HG02798 (cell line): ENCODE measurements around the gene GATB.

Source experiments
- ATAC-seq: cut with Tn5 transposase; IDR thresholded peaks from one replicate; pipeline ENCODE4 v1.9.1; 2021; ENCODE audit warnings: mild to moderate bottlenecking; ENCODE audit not compliant: unreplicated experiment, poor library complexity

Gene GATB

GRCh38 chr4:151703401-151703800 is 57.4 kb downstream of the GATB start:
- ATAC-seq, result no peak

GRCh38 chr4:151702256-151702655 is 58.6 kb downstream of the GATB start:
- ATAC-seq, result no peak

GRCh38 chr4:151700566-151701316 is 60.1 kb downstream of the GATB start:
- ATAC-seq, result no peak

- no peak for ATAC-seq
Observed at GRCh38 chr4:151698213-151698612, 62.6 kb downstream of the GATB start.

GRCh38 chr4:151694961-151695720 is 65.7 kb downstream of the GATB start:
- ATAC-seq, result no peak

- no peak for ATAC-seq
Observed at GRCh38 chr4:151692821-151693673, 67.8 kb downstream of the GATB start.

GRCh38 chr4:151692443-151692782 is 68.4 kb downstream of the GATB start:
- ATAC-seq, result no peak

- no peak for ATAC-seq
Observed at GRCh38 chr4:151691639-151692442, 69.0 kb downstream of the GATB start.

- ATAC-seq, result no peak
Observed at GRCh38 chr4:151690876-151691275, 69.9 kb downstream of the GATB start.

- no peak for ATAC-seq
Observed at GRCh38 chr4:151690164-151690870, 70.5 kb downstream of the GATB start.

- no peak for ATAC-seq
Observed at GRCh38 chr4:151689211-151689991, 71.4 kb downstream of the GATB start.

GRCh38 chr4:151688785-151689043 is 72.1 kb downstream of the GATB start:
- ATAC-seq, result no peak

- no peak for ATAC-seq
Observed at GRCh38 chr4:151688003-151688784, 72.6 kb downstream of the GATB start.

GRCh38 chr4:151687021-151687640 is 73.7 kb downstream of the GATB start:
- no peak for ATAC-seq

GRCh38 chr4:151685303-151685702 is 75.5 kb downstream of the GATB start:
- ATAC-seq, result no peak

- ATAC-seq, result no peak
Observed at GRCh38 chr4:151681085-151681484, 79.7 kb downstream of the GATB start.

- no peak for ATAC-seq
Observed at GRCh38 chr4:151679231-151679630, 81.6 kb downstream of the GATB start.
